HAP-1 (cell line): ENCODE results near the gene CCR3.

Experiments
- DNase-seq, 2 experiments: peaks; one replicate each; pipeline ENCODE4 v3.0.0-alpha.2; 2016 to 2020; ENCODE audit warnings: low spot score in 2 of 2
- H3K27me3 ChIP-seq: fragments of 250-450 bp; sonication (Bioruptor Pico); 2 replicates; pipeline ENCODE4 v1.5.1; 2020; ENCODE audit warnings: low read depth, mild to moderate bottlenecking, moderate library complexity
- H3K36me3 ChIP-seq: fragments of 250-450 bp; sonication (Bioruptor Pico); replicated peaks from 2 replicates; pipeline ENCODE4 v1.5.1; 2020; ENCODE audit warnings: mild to moderate bottlenecking
- H3K4me1 ChIP-seq: fragments of 250-450 bp; sonication (Bioruptor Pico); 2 replicates; pipeline ENCODE4 v1.5.1; 2020; ENCODE audit warnings: mild to moderate bottlenecking
- H3K4me3 ChIP-seq: fragments of 250-450 bp; sonication (Bioruptor Pico); 2 replicates; pipeline ENCODE4 v1.5.1; 2020; ENCODE audit warnings: mild to moderate bottlenecking, moderate library complexity
- H3K9me3 ChIP-seq: fragments of 250-450 bp; sonication (Bioruptor Pico); 2 replicates; pipeline ENCODE4 v1.5.1; 2020; ENCODE audit warnings: mild to moderate bottlenecking, moderate library complexity
- in situ Hi-C: fragments of 300-500 bp; cut with MboI; formaldehyde crosslinking; loops from 3 replicates; pipeline ENCODE4 v1.14.3; 2020; ENCODE audit warnings: low sequenced_read_pairs, inconsistent platforms, mixed read lengths

The CCR3 gene

DNA sequence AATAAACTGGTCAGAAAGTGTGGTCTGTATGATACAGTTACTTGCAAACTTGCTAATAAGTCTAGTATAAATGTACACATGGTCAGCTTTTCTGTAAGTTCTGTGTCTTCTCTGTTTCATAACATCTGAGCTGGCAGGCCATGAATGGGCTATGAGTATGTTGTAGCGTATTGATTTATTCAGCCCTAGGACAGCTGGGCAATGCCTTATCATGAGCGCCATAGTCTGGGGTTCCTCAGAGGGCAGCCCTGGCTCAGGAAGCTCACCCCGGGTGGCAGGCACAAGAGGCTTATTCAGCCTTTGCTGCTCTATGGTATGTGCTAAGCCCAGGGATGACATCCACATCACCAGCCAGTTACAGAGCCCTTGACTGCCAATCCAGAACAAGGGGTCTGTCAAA lies 61.0 kb downstream of the CCR3 start:
- no peaks in the 10 kb centered on the region for H3K4me1 ChIP-seq
- no peaks in the 10 kb centered on the region for H3K36me3 ChIP-seq
- H3K9me3 ChIP-seq: no peaks in the 10 kb centered on the region
- in situ Hi-C loops: no loop called here
- no peak overlapping the region for H3K4me3 ChIP-seq
- peaks cover 16% of the 10 kb centered on the region for H3K27me3 ChIP-seq
- no peak for DNase-seq

DNA sequence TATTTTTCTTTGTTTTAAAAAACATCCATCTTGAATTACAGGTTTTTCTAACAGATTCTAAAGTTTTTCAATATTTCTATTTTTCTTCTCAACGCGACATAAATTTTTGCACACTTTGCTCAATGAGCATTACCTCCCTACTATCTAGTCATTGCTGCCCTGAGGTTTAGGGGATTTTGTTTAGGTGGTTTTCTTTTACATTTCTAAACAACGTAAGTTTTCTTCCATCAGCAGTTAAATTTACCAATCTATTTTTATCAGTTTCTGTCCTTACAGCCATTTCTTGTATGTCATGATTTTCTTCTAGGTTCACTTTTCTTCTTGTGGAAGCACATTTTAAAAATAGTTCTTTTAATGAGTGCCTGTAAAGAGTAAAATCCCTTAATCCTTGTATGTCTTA lies 62.5 kb downstream of the CCR3 start:
- no peak overlapping the region for H3K4me3 ChIP-seq
- H3K4me1 ChIP-seq: no peaks in the 10 kb centered on the region
- in situ Hi-C loops: no loop called here
- H3K9me3 ChIP-seq: no peaks in the 10 kb centered on the region
- no peaks in the 10 kb centered on the region for H3K36me3 ChIP-seq
- peaks cover 11% of the 10 kb centered on the region for H3K27me3 ChIP-seq
- DNase-seq: no peak

DNA sequence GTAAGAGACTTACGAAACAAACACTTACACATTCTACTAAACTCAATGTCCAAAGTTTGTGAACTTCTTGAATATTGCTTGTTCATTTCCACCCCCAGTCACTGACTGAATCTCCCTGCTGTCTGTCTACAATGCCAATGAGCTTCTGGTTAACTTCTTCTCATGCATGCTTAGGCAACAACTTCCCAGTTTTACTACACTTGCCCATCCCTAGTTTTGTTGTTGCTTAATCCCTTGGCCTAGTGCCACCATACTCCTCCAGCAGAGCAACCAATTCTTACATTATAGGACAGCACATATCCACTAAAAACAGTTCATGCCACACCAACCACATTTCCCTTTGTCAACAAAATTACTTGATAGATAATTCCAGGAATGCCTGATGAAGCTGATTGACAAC lies 70.7 kb downstream of the CCR3 start:
- Histone ChIP-seq H3K36me3 (no peaks in the 10 kb centered on the region), H3K9me3 (no peaks in the 10 kb centered on the region), H3K27me3 (no peaks in the 10 kb centered on the region), H3K4me1 (no peaks in the 10 kb centered on the region), H3K4me3 (no peak overlapping the region)
- no peak for DNase-seq
- in situ Hi-C loops: no loop called here

DNA sequence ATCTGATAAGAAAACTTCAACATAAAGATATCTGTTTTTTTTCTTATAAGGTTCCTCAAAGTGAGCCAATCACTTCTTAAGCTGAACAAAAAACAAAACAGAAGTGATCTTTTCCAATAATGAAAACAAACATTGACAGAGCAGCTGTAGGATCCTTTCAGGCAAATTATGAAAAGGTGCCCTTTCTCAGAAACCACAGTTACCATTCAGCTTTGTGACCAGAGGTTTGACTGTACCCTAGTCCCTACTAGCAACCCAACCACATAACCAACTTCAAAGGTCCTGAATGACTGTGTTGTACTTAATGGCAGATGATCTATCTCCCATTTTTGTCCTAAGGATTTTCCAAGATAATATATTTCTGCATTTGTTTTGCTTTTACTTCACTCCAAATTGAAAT lies 72.3 kb downstream of the CCR3 start:
- in situ Hi-C loops: no loop called here
- no peak for DNase-seq
- H3K36me3 ChIP-seq: no peaks in the 10 kb centered on the region

DNA sequence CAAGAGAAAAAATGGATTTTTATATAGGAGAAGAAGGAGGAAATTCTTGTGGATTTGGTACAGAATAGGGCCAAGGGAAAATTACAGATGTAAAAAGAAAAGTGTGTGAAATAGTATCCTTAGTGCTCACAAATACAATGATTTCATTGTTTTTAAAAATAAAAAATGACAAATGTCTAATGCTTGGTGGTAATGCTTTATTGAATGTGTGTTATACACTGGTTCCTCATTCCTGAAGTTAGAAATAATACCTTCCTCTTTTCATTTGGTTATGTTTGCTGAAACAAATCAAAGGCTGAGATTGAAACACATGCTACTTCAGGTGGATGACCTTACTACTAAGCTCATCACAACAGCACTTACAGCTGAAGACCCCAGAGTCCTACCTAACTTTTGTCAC lies 73.9 kb downstream of the CCR3 start:
- H3K36me3 ChIP-seq: no peaks in the 10 kb centered on the region

More for the DNA sequence above, 72.3 kb downstream of the CCR3 start:
- no peaks in the 10 kb centered on the region for H3K4me1 ChIP-seq
- H3K4me3 ChIP-seq: no peak overlapping the region
- H3K27me3 ChIP-seq: no peaks in the 10 kb centered on the region
- no peaks in the 10 kb centered on the region for H3K9me3 ChIP-seq

More for the DNA sequence above, 73.9 kb downstream of the CCR3 start:
- no peaks in the 10 kb centered on the region for H3K9me3 ChIP-seq
- in situ Hi-C loops: no loop called here
- no peaks in the 10 kb centered on the region for H3K27me3 ChIP-seq
- H3K4me1 ChIP-seq: no peaks in the 10 kb centered on the region
- no peak overlapping the region for H3K4me3 ChIP-seq
- DNase-seq: no peak
